ENCODE measurements around the gene SH2D1B.

- TF ChIP-seq TAF1 (IDR thresholded peaks at IDR 0.05; ENCODE audit: low read depth): no peak
- TF ChIP-seq EGR1 (IDR thresholded peaks at IDR 0.05): no peak
Observed at GRCh38 chr1:162385280-162385623, 26.7 kb downstream of the SH2D1B start.
